Adrenal gland (tissue), 5 donors: ENCODE data around the gene OMG.

Source experiments
- CTCF ChIP-seq, 6 experiments: fragments of 450-650 bp in 4 of 6; fragments of 200-600 bp in 2 of 6; sonication (generic) in 1 of 6; IDR thresholded peaks; 1 replicate in 5 of 6; 2 replicates in 1 of 6; pipeline versions ENCODE4 v1.5.1 to v1.8.0; 2016 to 2021; ENCODE audit warnings: antibody characterized with exemption in 6 of 6, mild to moderate bottlenecking in 2 of 6, moderate library complexity in 1 of 6
- POLR2A ChIP-seq, 2 donors: fragments of 450-650 bp; IDR thresholded peaks; one replicate each; pipeline ENCODE4 v1.6.1; 2017; ENCODE audit warnings: antibody characterized with exemption in 2 of 2, mild to moderate bottlenecking in 2 of 2, moderate library complexity in 1 of 2
- donor health status: DM: no; HTN: no; CAD: no.

- no peak for TF ChIP-seq POLR2A (IDR thresholded peaks at IDR 0.05)
- TF ChIP-seq CTCF (IDR thresholded peaks at IDR 0.05) = no peak
These were observed 30.6 kb upstream of the OMG start for GRCh38 chr17:31327534-31328159.
